OCI-LY3 (cell line): ENCODE measurements around the gene TTLL11.

Experiments
- H2AFZ ChIP-seq: fragments of 200-600, 300-600 bp; shearing (Covaris generic); 2 replicates; pipeline ENCODE4 v1.6.0; 2014; ENCODE audit warnings: antibody characterized with exemption, low read depth, low read length
- H3K27ac ChIP-seq: fragments of 200-600, 300-600 bp; sonication (generic); 2 replicates; pipeline ENCODE4 v1.5.1; 2014; ENCODE audit warnings: mild to moderate bottlenecking, low read length, moderate library complexity, mixed read lengths
- H3K27me3 ChIP-seq: fragments of 200-600, 300-600 bp; sonication (generic); 2 replicates; pipeline ENCODE4 v1.6.1; 2014; ENCODE audit warnings: low read depth, low read length, mixed read lengths
- H3K36me3 ChIP-seq: fragments of 200-600, 300-600 bp; sonication (generic); replicated peaks from 2 replicates; pipeline ENCODE3; 2014; ENCODE audit warnings: low read depth, low read length, mixed read lengths
- H3K4me1 ChIP-seq: fragments of 300-600, 200-600 bp; sonication (generic); 2 replicates; pipeline ENCODE4 v1.6.1; 2014; ENCODE audit warnings: low read length, mixed read lengths
- H3K4me2 ChIP-seq: fragments of 200-600, 300-600 bp; sonication (generic); 2 replicates; pipeline ENCODE4 v1.6.1; 2014; ENCODE audit warnings: low read length, mixed read lengths
- H3K4me3 ChIP-seq: fragments of 300-600, 200-600 bp; sonication (generic); 2 replicates; pipeline ENCODE4 v1.5.1; 2014; ENCODE audit warnings: antibody characterized with exemption, mild to moderate bottlenecking, low read length, moderate library complexity
- H3K79me2 ChIP-seq: fragments of 300-600, 200-600 bp; shearing (Covaris generic); 2 replicates; pipeline ENCODE4 v1.6.1; 2014; ENCODE audit warnings: mild to moderate bottlenecking, low read length, mixed read lengths
- H3K9ac ChIP-seq: fragments of 300-600, 200-600 bp; shearing (Covaris generic); 2 replicates; pipeline ENCODE4 v1.6.0; 2014; ENCODE audit warnings: mild to moderate bottlenecking, low read length, moderate library complexity
- H3K9me3 ChIP-seq: fragments of 200-600, 300-600 bp; shearing (Covaris generic); 2 replicates; pipeline ENCODE4 v1.6.1; 2014; ENCODE audit warnings: low read length, mixed read lengths; ENCODE audit not compliant: insufficient read depth
- H4K20me1 ChIP-seq: fragments of 200-600, 300-600 bp; sonication (generic); 2 replicates; pipeline ENCODE4 v1.6.1; 2016; ENCODE audit warnings: low read length, mixed read lengths; ENCODE audit not compliant: insufficient read depth
- CTCF ChIP-seq: fragments of 200-600, 300-600 bp; sonication (generic); IDR thresholded peaks from 2 replicates; pipeline ENCODE4 v1.5.1; 2014; ENCODE audit warnings: antibody characterized with exemption, low read length, low read depth
- EZH2phosphoT487 ChIP-seq: fragments of 200-600 bp; shearing (Covaris generic); IDR thresholded peaks from 2 replicates; pipeline ENCODE4 v1.6.1; 2018; ENCODE audit warnings: antibody characterized with exemption, mixed run types, low read depth

The TTLL11 gene

GRCh38 chr9:122133263-122133983 lies 40.3 kb upstream of the TTLL11 start:
- Histone ChIP-seq H3K4me2 (no peak overlapping the region), H3K4me1 (no peaks in the 10 kb centered on the region), H3K27ac (no peak overlapping the region), H3K36me3 (no peaks in the 10 kb centered on the region), H4K20me1 (no peaks in the 10 kb centered on the region), H3K27me3 (no peaks in the 10 kb centered on the region), H3K9ac (no peak overlapping the region), H3K9me3 (no peaks in the 10 kb centered on the region), H3K79me2 (no peaks in the 10 kb centered on the region), H3K4me3 (no peak overlapping the region), H2AFZ (no peak overlapping the region)
- TF ChIP-seq CTCF (no peak), EZH2phosphoT487 (no peak)

- TF ChIP-seq CTCF, result no peak
- TF ChIP-seq EZH2phosphoT487, result no peak
- Histone ChIP-seq H3K27ac (no peak overlapping the region), H3K36me3 (no peaks in the 10 kb centered on the region), H3K4me3 (no peak overlapping the region), H4K20me1 (no peaks in the 10 kb centered on the region), H3K79me2 (no peaks in the 10 kb centered on the region), H3K27me3 (no peaks in the 10 kb centered on the region), H3K4me2 (no peak overlapping the region), H2AFZ (no peak overlapping the region), H3K9ac (no peak overlapping the region), H3K4me1 (no peaks in the 10 kb centered on the region), H3K9me3 (no peaks in the 10 kb centered on the region)
These were observed 39.4 kb upstream of the TTLL11 start for GRCh38 chr9:122132539-122132938.

GRCh38 chr9:122131401-122132001 lies 38.4 kb upstream of the TTLL11 start:
- no peaks in the 10 kb centered on the region for H3K36me3 ChIP-seq
- no peak overlapping the region for H3K27ac ChIP-seq
- H3K27me3 ChIP-seq, result no peaks in the 10 kb centered on the region
- H4K20me1 ChIP-seq, result no peaks in the 10 kb centered on the region
- H2AFZ ChIP-seq, result no peak overlapping the region
- H3K4me1 ChIP-seq, result 0 out of 2 replicates have a peak, but pooled peaks cover 4% of the 10 kb centered on the region
- H3K9ac ChIP-seq, result no peak overlapping the region
- TF ChIP-seq EZH2phosphoT487 (no peak), CTCF (no peak)
- no peak overlapping the region for H3K4me3 ChIP-seq
- H3K79me2 ChIP-seq, result no peaks in the 10 kb centered on the region
- H3K9me3 ChIP-seq, result no peaks in the 10 kb centered on the region
- H3K4me2 ChIP-seq, result no peak overlapping the region

GRCh38 chr9:122130837-122131236 lies 37.7 kb upstream of the TTLL11 start:
- no peak overlapping the region for H3K4me2 ChIP-seq
- H3K27ac ChIP-seq, result no peak overlapping the region
- H3K4me1 ChIP-seq, result 0 out of 2 replicates have a peak, but pooled peaks cover 4% of the 10 kb centered on the region
- H4K20me1 ChIP-seq, result no peaks in the 10 kb centered on the region
- H3K9me3 ChIP-seq, result no peaks in the 10 kb centered on the region
- H3K4me3 ChIP-seq, result no peak overlapping the region
- H3K27me3 ChIP-seq, result 0 out of 2 replicates have a peak, but pooled peaks cover 3% of the 10 kb centered on the region
- H3K79me2 ChIP-seq, result no peaks in the 10 kb centered on the region
- TF ChIP-seq CTCF (no peak), EZH2phosphoT487 (no peak)
- H3K9ac ChIP-seq, result no peak overlapping the region
- H2AFZ ChIP-seq, result no peak overlapping the region
- no peaks in the 10 kb centered on the region for H3K36me3 ChIP-seq
